HG03196 (cell line): ENCODE measurements around the gene PPP2R2C.

Experiments
- ATAC-seq: cut with Tn5 transposase; IDR thresholded peaks from one replicate; pipeline ENCODE4 v1.9.1; 2021; ENCODE audit not compliant: unreplicated experiment

The PPP2R2C gene

DNA sequence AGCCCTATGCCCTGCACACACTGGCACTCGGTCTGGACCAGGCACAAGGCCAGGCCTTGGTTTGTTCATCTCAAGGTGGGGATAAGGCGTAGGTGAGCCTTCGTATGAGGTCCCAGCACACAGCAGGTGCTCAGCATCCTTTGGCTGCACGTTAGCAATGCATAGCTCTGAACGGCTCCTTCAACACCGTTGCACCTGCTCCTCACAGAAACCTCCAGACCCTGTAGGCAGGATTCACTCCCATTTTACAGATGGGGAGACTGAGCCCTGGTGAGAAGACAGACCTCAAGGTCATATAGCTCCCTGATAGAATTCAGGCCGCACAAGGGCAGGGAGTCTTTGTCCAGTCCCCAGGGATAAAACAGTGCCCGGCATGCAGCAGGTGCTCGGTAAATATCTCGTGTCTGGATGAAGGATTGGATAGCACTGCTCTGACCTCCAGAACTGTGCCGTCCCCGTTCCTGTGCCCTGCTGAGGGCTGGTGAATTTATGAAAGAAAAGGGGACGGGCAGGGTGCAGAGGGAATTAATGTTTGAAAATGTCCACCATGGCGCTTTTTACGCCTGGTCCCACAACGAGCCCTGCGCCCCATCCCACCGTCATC lies 2.4 kb downstream of the PPP2R2C start:
- ATAC-seq: no peak

GRCh38 chr4:6469144-6469543 lies 3.3 kb downstream of the PPP2R2C start:
- no peak for ATAC-seq

GRCh38 chr4:6468376-6468775 lies 4.0 kb downstream of the PPP2R2C start:
- no peak for ATAC-seq

DNA sequence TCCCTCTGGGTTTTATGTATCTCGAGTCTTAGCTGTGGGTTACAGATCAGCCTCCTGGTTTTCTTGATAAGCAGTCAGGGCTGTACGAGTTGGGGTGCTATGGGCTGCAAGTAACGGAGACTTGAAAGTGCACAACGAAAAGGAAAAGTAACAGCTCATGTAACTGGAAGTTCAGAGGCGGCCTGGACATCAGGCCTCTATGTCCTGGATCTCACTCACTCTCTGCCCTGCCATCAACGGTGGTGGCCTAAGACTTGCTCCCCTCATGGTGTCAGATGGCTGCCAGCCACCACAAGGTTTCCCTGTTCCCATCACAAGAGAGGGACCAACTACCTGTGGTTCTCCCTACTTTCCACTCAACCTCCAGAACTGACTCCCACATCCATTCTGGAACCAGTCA lies 4.8 kb downstream of the PPP2R2C start:
- no peak for ATAC-seq

GRCh38 chr4:6466756-6467381 lies 5.5 kb downstream of the PPP2R2C start:
- ATAC-seq: no peak

DNA sequence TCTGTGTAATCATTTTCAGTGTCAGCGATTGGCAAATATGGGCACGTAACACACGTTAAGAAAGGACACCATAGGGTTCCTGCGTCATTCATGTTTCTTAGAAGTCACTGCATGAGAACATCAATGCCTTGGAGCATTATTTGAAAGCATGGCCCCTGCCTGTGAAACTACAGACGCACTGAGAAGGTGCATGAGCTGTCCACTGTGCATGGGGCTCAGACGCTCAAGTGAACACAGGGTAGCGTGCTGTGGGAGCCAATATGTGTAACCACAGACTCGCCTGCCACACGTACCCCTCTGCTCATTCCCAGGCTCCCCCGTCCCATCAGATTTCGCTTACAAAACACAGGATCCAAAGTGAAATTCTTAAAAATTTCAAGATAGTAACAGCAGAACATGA lies 6.5 kb downstream of the PPP2R2C start:
- ATAC-seq: no peak

DNA sequence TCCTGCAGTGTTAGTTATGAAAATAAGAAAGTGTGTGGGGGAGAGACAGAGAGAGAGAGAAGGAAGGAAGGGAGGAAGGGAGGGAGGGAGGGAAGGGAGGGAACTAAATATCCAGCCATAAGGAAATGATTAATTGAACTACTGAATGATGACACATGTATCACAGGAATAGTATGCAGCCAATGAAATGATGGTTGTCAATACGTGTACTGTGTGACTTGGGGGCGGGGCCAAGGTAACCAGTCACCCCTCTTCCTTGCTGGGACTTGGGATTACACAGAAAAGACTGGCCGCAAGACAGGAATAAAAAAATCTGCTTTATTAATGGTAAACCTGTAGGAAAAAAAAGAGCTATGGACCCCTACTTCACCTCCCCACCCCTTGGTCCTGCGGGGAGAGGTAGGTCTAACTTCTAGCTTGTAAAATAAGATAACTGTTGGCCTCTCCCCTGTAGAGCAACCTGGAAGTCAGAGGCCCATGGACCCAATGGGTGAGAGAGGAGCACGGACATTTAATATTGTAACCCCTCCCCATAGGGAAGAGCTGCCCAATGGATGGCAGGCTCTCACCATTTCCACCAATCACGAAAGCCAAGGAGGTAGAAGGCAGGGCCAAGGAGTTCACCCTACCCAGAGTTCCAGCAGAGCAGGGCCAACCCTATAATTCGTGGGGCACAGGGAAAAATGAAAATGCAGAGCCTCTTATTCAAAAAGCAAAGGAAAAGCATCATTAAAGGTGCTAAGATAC lies 7.4 kb downstream of the PPP2R2C start:
- no peak for ATAC-seq

DNA sequence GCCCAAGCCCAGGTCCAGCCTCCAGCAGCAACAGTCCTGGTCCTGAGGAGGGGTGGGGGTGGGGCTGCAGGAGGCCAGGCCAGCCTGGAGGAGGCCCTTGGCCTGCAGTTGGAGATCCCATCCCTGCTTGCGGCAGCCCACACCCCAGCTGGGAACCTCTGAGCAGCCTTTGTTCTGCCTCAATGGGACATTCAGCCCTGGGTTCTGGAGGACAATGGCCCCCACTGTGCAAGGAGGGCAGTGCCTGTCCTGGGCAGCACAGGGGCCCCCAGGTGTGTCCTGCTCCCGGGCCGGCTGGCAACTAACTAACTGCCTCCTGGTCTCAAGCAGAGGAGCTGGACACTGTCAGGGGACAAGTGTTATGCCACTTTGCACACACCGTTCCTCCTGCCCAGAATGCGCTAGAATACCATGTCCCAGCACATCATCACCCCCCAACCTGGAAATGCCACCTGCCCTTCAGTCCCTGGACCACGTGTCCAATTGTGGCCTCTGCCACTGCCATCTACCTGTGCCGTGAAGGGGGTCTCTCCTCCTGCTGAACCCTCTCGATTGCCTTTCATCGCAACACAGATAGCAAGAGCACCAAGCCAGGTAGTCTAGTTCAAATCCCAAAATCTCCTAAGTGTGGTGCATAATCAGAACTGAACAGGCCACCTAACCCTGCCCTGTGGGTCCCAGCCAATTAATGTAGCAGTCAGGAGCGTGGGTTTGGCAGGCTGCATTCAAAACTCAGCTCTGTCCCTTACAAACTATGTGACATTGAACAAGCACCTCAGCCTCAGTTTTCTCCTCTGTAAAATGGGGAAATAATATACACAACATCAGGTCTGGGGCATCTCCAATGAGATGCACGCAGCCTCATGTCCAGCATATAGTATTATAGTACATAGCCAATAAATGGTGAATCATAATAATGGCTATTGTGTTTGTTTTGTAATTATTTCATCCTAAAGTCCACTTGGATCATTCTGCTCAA lies 8.8 kb downstream of the PPP2R2C start:
- no peak for ATAC-seq

GRCh38 chr4:6461301-6462165 lies 10.9 kb downstream of the PPP2R2C start:
- no peak for ATAC-seq

- no peak for ATAC-seq
Measured at GRCh38 chr4:6460876-6461275, 11.5 kb downstream of the PPP2R2C start.

DNA sequence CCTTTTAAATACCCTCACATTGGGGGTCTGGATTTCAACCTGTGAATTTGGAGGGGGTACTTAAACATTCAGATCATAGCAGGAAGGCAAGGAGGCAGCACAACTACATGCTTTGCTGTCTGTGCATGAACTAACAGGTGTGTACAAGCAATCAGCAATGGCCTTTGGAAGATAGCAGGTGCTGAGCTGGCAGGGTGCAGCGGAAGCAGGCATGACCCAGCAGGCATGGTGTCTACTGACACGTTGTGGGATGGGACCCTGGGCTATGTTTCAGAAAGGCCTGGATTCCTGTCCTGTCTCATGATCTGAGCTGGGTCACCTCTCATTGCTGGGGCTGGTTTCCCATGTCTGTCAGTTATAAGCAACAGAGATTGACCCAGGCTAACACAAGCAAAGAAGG lies 13.9 kb downstream of the PPP2R2C start:
- no peak for ATAC-seq

- no peak for ATAC-seq
Measured at GRCh38 chr4:6456450-6456849, 16.0 kb downstream of the PPP2R2C start.

GRCh38 chr4:6454112-6454910 lies 18.1 kb downstream of the PPP2R2C start:
- ATAC-seq: no peak

DNA sequence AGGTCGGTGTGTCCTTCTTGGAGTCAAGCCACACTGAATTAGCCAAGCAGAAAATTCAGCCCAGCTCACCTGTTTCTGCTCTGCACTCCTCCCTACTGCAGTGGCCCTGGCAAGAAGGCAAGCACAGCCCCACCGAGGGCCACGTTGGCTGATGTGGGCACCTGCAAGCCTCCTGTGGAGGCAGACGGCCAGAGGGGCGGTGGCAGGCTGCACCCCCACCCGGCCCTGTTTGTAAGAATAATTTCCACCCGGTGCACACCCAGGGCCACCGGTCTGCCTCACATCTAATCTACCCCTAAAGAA lies 18.8 kb downstream of the PPP2R2C start:
- ATAC-seq: no peak

DNA sequence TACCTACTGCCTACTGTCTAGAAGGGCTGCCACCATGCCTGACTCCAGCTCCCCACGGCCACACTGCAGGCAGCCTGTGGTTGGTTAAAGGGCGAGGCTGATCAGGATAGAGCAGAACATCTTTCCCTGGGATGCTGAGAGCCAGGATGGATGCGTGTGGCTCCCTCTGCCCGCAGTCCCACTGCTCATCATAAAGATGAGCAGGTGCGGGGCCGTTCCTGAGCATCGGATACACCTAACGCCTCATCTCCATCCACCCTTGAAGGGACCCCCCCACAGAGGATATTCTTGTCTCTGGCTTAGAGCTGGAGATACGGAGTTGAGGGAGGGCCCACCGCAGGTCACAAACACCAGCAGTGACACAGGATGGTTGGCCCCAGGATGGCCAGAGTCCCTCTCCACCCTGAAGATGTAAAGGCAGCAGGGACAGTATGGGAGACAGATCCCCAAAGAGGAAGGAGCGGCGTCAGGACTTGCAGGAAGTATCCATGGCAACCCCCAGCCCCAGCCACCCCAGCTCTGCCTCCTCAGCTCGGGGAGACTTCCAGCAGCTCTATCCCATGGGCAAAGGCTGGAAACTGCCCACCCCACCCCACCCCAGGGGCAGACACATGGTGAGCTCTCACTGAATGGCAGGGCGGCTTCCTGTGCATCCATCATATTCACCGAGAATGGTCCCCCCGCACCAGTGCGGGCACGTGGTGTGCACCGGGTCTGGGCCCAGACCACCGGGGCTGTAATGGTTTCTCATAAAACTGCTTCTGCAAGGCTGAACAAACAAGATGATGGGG lies 19.3 kb downstream of the PPP2R2C start:
- ATAC-seq: no peak

DNA sequence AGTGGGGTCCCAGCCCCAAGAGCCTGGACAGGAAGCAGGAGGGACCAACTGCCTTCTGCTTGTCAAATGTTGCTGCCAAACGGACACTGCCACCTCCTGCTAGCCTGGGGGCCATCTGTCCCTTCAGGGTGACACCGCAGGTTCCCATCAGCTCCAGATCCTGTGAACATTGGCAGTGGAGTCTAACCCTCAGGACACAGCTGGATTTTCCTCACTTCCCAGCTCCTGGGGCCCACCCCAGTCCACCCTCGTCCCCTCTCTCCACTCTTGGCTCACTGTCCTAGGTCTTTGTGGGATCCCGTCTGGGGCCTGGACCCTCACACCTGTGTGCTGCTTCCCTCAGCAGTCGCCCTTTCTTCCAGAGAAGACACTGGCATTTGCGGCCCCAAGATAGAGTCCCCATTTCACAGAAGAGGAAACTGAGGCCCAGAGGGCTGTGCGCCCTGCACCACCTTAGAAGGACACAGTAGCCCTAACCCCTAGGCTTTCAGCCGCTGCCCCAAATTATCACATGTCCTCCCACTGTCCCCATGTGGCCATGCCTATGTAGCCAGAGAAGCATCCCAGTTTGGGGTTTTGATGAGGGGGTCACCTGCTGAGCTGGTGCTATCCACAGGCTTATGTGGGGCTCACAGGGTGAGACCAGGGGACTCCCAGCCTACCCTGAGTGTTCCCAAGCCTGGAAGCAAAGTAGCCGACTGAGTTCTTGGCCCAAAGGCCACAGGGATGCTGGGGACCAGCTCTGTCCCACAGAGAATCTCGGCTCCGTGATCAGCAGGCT lies 20.1 kb downstream of the PPP2R2C start:
- no peak for ATAC-seq

GRCh38 chr4:6451309-6451708 lies 21.1 kb downstream of the PPP2R2C start:
- no peak for ATAC-seq

- ATAC-seq: no peak
Measured at GRCh38 chr4:6450709-6451108, 21.7 kb downstream of the PPP2R2C start.
